ENCODE data around the gene SLCO2B1.

DNA sequence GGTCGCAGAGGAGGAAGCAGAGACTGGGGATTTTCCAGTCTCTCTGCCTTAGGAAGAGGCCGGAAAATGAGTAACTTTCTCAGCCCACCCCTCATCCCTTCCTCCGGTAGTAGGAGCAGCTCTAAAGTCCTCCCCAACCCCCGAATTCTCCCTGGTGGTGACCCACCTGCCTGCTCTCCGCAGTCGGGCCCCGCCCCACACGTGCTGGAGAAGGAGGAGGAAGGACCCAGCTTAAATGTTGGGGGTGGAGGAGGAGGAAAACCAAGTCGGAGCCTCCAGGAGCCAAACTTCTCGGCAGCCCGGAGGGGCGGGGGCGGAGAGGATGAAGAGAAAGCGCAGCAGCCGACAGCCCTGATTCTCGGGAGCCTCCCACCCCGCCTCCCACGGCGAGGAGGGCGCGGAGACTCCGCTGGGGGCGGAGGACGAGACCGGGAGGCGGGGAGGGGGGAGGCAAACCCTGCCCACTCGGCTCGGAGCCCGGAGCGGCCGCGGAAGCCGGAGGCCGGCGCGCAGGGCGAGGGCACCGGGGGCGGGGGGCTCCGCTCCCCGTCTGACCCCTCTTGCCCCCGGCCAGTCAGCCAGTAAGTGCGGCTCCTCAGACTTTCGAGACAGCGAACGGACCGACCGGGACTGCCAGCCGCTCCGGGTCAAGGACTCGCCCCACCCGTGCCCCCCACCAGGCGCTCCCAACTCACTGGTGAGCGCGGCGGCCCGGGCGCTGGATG is 89.6 kb downstream of the SLCO2B1 start, which contains the start of gene TPBGL:
- no peak for TF ChIP-seq POLR2A (IDR thresholded peaks at IDR 0.05)
- TF ChIP-seq, protein P1, sequence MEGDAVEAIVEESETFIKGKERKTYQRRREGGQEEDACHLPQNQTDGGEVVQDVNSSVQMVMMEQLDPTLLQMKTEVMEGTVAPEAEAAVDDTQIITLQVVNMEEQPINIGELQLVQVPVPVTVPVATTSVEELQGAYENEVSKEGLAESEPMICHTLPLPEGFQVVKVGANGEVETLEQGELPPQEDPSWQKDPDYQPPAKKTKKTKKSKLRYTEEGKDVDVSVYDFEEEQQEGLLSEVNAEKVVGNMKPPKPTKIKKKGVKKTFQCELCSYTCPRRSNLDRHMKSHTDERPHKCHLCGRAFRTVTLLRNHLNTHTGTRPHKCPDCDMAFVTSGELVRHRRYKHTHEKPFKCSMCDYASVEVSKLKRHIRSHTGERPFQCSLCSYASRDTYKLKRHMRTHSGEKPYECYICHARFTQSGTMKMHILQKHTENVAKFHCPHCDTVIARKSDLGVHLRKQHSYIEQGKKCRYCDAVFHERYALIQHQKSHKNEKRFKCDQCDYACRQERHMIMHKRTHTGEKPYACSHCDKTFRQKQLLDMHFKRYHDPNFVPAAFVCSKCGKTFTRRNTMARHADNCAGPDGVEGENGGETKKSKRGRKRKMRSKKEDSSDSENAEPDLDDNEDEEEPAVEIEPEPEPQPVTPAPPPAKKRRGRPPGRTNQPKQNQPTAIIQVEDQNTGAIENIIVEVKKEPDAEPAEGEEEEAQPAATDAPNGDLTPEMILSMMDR (IDR thresholded peaks at IDR 0.05 in 4 of 5, conservative IDR thresholded peaks at IDR 0.05 in 1 of 5): no peak

Measured in gastrocnemius medialis (tissue), 4 donors.